GM12874 (cell line): ENCODE measurements around the gene PLCD3.

Source experiments
- TF ChIP-seq, protein P1 (sequence below): IDR thresholded peaks from 2 replicates; pipeline ENCODE4 v1.5.1; 2011; ENCODE audit warnings: low read depth, mild to moderate bottlenecking, control low read depth, low read length, moderate library complexity; ENCODE audit not compliant: insufficient read depth

Gene PLCD3

DNA sequence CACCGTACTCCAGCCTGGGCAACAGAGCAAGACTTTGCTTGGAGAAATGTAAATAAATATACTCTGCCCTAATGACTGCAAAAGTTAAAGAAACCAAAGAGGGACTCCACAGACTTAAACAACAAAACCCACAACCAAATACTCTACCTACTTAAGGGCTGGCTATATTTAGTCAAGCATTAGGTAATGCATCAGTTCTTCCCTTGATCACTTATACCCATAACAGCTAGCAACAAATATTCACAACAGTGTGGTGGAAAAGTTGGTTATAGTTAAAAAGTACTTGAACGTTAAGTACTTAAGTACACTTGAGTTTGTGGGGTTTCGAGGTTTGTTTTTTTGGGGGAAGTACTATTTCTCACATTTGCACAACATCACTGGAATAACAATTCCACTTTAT lies 23.9 kb upstream of the PLCD3 start:
- TF ChIP-seq, protein P1, sequence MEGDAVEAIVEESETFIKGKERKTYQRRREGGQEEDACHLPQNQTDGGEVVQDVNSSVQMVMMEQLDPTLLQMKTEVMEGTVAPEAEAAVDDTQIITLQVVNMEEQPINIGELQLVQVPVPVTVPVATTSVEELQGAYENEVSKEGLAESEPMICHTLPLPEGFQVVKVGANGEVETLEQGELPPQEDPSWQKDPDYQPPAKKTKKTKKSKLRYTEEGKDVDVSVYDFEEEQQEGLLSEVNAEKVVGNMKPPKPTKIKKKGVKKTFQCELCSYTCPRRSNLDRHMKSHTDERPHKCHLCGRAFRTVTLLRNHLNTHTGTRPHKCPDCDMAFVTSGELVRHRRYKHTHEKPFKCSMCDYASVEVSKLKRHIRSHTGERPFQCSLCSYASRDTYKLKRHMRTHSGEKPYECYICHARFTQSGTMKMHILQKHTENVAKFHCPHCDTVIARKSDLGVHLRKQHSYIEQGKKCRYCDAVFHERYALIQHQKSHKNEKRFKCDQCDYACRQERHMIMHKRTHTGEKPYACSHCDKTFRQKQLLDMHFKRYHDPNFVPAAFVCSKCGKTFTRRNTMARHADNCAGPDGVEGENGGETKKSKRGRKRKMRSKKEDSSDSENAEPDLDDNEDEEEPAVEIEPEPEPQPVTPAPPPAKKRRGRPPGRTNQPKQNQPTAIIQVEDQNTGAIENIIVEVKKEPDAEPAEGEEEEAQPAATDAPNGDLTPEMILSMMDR, result no peak

DNA sequence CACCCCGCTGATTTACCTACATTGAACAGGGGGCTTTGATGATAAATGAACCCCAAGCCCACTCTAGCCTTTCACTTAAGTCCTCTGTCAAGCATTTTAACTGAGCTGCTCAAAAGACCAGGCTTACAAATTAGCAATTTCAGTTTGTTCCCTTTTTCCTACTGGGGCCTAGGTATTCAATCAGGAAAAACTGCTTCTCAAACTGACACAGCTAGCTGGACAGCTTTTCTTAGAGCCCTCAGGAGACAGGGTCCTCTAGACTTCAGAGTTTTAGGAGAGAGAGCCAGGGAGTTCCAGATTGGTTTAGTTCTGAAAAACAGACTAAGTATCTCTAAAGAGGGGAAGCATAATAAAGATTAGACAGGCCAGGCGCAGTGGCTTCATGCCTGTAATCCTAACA lies 23.2 kb upstream of the PLCD3 start:
- TF ChIP-seq, protein P1, result no peak

DNA sequence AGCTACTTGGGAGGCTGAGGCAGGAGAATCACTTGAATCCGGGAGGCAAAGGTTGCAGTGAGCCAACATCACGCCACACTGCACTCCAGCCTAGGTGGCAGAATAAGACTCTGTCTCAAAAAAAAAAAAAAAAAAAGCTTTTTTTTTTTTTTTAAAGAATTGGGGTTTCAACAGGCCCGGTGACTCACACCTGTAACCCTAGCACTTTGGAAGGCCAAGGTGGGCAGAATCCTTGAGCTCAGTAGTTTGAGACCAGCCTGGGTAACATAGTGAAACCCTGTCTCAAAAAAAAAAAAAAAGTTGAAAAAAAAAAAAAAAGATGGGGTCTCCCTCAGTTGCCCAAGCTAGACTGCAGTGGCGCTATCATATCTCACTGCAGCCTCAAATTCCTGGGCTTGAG lies 22.7 kb upstream of the PLCD3 start:
- TF ChIP-seq, protein P1, result no peak

- TF ChIP-seq, protein P1, result no peak
Observed at GRCh38 chr17:45150911-45151809, 18.8 kb upstream of the PLCD3 start.

GRCh38 chr17:45149669-45150664 lies 17.7 kb upstream of the PLCD3 start:
- TF ChIP-seq, protein P1, result no peak

DNA sequence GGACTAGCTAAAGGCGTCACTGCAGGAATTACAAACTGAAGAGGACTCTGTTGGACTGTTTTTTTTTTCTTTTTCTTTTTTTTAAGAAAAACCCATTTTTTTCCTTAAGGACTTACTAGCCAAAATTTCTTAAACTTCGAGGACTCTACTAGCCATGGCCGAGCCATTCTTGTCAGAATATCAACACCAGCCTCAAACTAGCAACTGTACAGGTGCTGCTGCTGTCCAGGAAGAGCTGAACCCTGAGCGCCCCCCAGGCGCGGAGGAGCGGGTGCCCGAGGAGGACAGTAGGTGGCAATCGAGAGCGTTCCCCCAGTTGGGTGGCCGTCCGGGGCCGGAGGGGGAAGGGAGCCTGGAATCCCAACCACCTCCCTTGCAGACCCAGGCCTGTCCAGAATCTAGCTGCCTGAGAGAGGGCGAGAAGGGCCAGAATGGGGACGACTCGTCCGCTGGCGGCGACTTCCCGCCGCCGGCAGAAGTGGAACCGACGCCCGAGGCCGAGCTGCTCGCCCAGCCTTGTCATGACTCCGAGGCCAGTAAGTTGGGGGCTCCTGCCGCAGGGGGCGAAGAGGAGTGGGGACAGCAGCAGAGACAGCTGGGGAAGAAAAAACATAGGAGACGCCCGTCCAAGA lies 16.8 kb upstream of the PLCD3 start:
- TF ChIP-seq, protein P1, result peak; percentile 91
